Measurements from ENCODE around the gene PROSER3.

The PROSER3 gene

DNA sequence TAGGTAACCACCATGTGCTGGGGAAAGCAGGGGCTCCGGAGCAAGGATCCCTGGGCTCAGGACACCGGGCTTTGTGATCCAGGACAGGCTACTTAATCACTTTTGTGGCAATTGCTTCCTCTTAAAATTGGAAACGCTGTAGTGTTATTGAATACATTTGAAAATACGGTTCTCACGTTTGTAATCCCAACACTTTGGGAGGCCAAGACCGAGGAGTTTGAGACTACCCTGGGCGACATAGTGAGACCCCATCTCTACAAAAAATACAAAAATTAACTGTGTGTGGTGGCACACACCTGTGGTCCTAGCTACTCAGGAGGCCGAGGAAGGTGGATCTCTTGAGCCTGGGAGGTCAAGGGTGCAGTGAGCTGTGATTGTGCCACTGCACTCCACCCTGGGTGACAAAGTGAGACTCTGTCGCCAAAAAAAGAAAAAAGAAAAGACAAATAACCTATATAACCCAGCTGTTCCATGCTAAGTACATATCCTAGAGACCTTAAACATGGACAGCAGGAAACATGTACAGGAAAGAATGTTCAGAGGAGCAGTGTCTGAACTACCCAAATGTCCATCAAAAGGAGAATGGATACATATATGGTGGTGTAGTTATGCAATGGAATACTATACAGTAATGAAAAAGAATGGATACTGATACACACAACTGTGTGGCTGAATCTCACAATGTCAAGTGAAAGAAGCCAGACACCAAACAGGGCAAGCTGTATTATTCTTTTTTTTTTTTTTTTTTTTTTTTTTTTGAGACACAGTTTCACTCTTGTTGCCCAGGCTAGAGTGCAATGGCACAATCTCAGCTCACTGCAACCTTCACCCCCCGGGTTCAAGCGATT, 55.3 kb downstream of the PROSER3 start:
- H3K27ac ChIP-seq (ENCODE audit: low read depth, low read length): no peak overlapping the region
- H3K4me2 ChIP-seq (ENCODE audit: low read length): no peak overlapping the region
- no peaks in the 10 kb centered on the region for H3K27me3 ChIP-seq (ENCODE audit: control insufficient read depth, low read length)

DNA sequence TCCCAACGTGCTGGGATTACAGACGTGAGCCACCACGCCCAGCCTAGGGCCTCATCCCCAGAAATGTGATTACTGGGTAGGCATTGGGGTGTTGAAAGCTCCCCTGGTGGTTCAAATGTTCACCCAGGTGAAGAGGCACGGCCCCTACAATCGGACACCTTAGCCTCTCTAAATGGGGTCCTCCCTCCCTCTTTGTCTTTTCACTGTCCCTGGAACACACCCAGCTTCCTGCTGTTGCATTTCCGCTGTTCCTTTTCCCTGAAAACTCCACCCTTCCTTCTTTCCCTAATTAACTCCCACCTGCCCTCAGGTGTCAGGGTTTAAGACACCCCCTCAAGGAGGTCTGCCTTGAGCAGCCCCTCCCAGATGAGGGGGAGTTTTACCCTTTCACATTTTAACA, 58.3 kb downstream of the PROSER3 start:
- H3K36me3 ChIP-seq (ENCODE audit: control insufficient read depth, low read length): no peaks in the 10 kb centered on the region
- H4K20me1 ChIP-seq (ENCODE audit: control insufficient read depth, insufficient read depth, low read depth, low read length): no peaks in the 10 kb centered on the region
- TF ChIP-seq, protein P1, sequence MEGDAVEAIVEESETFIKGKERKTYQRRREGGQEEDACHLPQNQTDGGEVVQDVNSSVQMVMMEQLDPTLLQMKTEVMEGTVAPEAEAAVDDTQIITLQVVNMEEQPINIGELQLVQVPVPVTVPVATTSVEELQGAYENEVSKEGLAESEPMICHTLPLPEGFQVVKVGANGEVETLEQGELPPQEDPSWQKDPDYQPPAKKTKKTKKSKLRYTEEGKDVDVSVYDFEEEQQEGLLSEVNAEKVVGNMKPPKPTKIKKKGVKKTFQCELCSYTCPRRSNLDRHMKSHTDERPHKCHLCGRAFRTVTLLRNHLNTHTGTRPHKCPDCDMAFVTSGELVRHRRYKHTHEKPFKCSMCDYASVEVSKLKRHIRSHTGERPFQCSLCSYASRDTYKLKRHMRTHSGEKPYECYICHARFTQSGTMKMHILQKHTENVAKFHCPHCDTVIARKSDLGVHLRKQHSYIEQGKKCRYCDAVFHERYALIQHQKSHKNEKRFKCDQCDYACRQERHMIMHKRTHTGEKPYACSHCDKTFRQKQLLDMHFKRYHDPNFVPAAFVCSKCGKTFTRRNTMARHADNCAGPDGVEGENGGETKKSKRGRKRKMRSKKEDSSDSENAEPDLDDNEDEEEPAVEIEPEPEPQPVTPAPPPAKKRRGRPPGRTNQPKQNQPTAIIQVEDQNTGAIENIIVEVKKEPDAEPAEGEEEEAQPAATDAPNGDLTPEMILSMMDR (IDR thresholded peaks at IDR 0.05; ENCODE audit: low read depth, low read length, poor library complexity, severe bottlenecking): no peak
- no peak for TF ChIP-seq EZH2phosphoT487 (IDR thresholded peaks at IDR 0.05; ENCODE audit: borderline replicate concordance, low read length)
- peaks cover 4% of the 10 kb centered on the region; the same call in 1 of the 2 replicates for H3K27me3 ChIP-seq (ENCODE audit: control insufficient read depth, low read length)
- peaks cover 4% of the 10 kb centered on the region for H3K4me1 ChIP-seq (ENCODE audit: control insufficient read depth, low read length)
- no peak overlapping the region for H3K27ac ChIP-seq (ENCODE audit: low read depth, low read length)
- no peak overlapping the region for H3K4me3 ChIP-seq (ENCODE audit: low read length)
- H3K4me2 ChIP-seq (ENCODE audit: low read length): no peak overlapping the region
- H3F3A ChIP-seq (ENCODE audit: control insufficient read depth, insufficient read depth): peaks cover 3% of the 10 kb centered on the region; the same call in 1 of the 2 replicates
- H3K79me2 ChIP-seq (ENCODE audit: control insufficient read depth, low read length): no peaks in the 10 kb centered on the region
- no peaks in the 10 kb centered on the region for H3K9me3 ChIP-seq (ENCODE audit: control insufficient read depth, insufficient read depth, low read length)
- H3K9me2 ChIP-seq (replicated peaks; ENCODE audit: control insufficient read depth, low read length): no peaks in the 10 kb centered on the region

More for the DNA sequence above, 55.3 kb downstream of the PROSER3 start:
- no peaks in the 10 kb centered on the region for H3K36me3 ChIP-seq (ENCODE audit: control insufficient read depth, low read length)
- no peaks in the 10 kb centered on the region for H3K4me1 ChIP-seq (ENCODE audit: control insufficient read depth, low read length)
- TF ChIP-seq, protein P1 (IDR thresholded peaks at IDR 0.05; ENCODE audit: low read depth, low read length, poor library complexity, severe bottlenecking): no peak
- no peak for TF ChIP-seq EZH2phosphoT487 (IDR thresholded peaks at IDR 0.05; ENCODE audit: borderline replicate concordance, low read length)
- H3K79me2 ChIP-seq (ENCODE audit: control insufficient read depth, low read length): no peaks in the 10 kb centered on the region
- no peak overlapping the region for H3K4me3 ChIP-seq (ENCODE audit: low read length)
- H3K9me3 ChIP-seq (ENCODE audit: control insufficient read depth, insufficient read depth, low read length): no peaks in the 10 kb centered on the region
- H3F3A ChIP-seq (ENCODE audit: control insufficient read depth, insufficient read depth): no peaks in the 10 kb centered on the region
- no peaks in the 10 kb centered on the region for H3K9me2 ChIP-seq (replicated peaks; ENCODE audit: control insufficient read depth, low read length)
- H4K20me1 ChIP-seq (ENCODE audit: control insufficient read depth, insufficient read depth, low read depth, low read length): no peaks in the 10 kb centered on the region

DNA sequence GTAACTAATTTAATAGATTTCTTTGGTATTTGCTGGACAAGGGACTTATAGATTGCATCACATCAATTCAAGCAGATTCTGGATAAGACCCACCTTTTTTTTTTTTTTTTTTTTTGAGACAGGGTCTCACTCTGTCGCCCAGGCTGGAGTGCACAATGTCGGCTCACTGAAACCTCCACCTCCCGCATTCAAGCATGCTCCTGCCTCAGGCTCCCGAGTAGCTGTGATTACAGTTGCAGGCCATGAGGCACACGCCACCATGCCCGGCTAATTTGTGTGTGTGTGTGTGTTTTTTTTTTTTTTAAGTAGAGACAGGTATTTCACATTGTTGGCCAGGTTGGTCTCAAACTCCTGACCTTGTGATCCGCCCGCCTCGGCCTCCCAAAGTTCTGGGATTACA, 58.9 kb downstream of the PROSER3 start:
- Histone ChIP-seq H3F3A (ENCODE audit: control insufficient read depth, insufficient read depth) (peaks cover 3% of the 10 kb centered on the region; the same call in 1 of the 2 replicates), H3K36me3 (ENCODE audit: control insufficient read depth, low read length) (no peaks in the 10 kb centered on the region), H3K9me2 (replicated peaks; ENCODE audit: control insufficient read depth, low read length) (no peaks in the 10 kb centered on the region), H3K4me1 (ENCODE audit: control insufficient read depth, low read length) (peaks cover 4% of the 10 kb centered on the region), H3K4me2 (ENCODE audit: low read length) (no peak overlapping the region), H3K79me2 (ENCODE audit: control insufficient read depth, low read length) (no peaks in the 10 kb centered on the region), H3K27ac (ENCODE audit: low read depth, low read length) (no peak overlapping the region), H3K27me3 (ENCODE audit: control insufficient read depth, low read length) (peaks cover 4% of the 10 kb centered on the region; the same call in 1 of the 2 replicates), H4K20me1 (ENCODE audit: control insufficient read depth, insufficient read depth, low read depth, low read length) (no peaks in the 10 kb centered on the region), H3K9me3 (ENCODE audit: control insufficient read depth, insufficient read depth, low read length) (no peaks in the 10 kb centered on the region), H3K4me3 (ENCODE audit: low read length) (no peak overlapping the region)
- no peak for TF ChIP-seq EZH2phosphoT487 (IDR thresholded peaks at IDR 0.05; ENCODE audit: borderline replicate concordance, low read length)
- TF ChIP-seq, protein P1 (IDR thresholded peaks at IDR 0.05; ENCODE audit: low read depth, low read length, poor library complexity, severe bottlenecking): no peak
